Measurements from ENCODE around the gene M6PR.
"Not testable (repeated sequence)": the region's sequence is repeated elsewhere in the genome, so short reads cannot be mapped to it uniquely, and the experiment has no call there.

Gene M6PR

DNA sequence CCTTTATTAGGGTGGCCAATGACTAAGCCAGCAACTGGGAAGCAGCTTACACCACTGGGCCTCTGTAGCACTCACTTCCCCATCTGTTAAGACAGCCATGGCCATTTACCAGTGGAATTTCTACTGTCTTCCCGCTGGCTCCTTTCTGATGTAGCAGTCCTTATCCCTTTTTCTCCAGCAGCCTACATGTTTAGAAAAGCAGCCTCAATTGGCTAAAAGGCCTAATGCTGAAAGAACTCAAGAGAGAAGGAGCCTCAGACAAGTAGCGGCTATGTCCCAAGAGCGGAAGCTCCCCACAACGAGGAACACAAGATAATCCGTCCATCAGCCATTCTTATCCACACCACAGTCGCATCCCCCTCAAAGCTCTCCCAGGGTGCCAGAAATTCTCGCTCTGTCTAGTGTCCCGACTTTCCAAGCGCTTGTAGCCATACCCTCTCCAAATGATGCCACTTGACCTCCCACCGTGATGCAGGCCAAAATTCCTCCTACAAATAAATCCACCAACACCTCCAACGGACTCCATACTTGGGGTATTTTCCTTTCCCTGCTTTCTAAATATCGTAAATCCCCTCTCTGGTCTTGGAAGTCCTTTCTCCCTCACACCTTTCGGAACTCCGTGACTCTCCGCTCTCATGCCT lies 624 bp downstream of the M6PR start:
- peak overlapping the region; percentile 99 for H3K4me3 ChIP-seq (ENCODE audit: low read depth, low read length)
- H3K27me3 ChIP-seq (ENCODE audit: control insufficient read depth, insufficient read depth, low read length), result no peaks in the 10 kb centered on the region
- H3K9me3 ChIP-seq (ENCODE audit: control insufficient read depth, insufficient read depth, low read length), result no peaks in the 10 kb centered on the region
- peaks cover 7% of the 10 kb centered on the region for H3K36me3 ChIP-seq (ENCODE audit: control insufficient read depth, insufficient read depth, low read length)
- H3K4me1 ChIP-seq (ENCODE audit: control insufficient read depth, insufficient read depth, low read length), result peaks cover 5% of the 10 kb centered on the region
- H3K9ac ChIP-seq (ENCODE audit: low read depth, low read length), result peak overlapping the region; percentile 97

DNA sequence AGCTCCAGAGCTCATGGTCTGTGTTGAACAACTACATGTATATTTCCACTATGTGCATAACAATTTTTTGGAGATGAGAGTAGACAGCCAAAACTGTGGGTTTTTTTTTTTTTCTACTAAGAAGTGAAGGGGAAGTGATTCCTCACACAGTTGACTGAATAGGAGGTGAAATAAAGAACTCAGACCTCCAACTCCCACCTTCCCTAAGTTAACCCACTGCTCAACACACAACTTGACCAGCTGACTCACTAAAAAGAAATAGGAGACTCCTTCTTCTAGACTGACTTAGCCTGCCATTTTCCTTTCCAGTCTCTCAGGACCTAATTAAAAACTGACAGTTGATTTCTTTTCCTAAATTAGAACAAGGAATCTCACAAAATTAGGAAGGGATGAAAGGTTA lies 1.7 kb downstream of the M6PR start:
- Histone ChIP-seq H3K36me3 (ENCODE audit: control insufficient read depth, insufficient read depth, low read length) (peaks cover 7% of the 10 kb centered on the region), H3K9me3 (ENCODE audit: control insufficient read depth, insufficient read depth, low read length) (no peaks in the 10 kb centered on the region), H3K4me1 (ENCODE audit: control insufficient read depth, insufficient read depth, low read length) (peaks cover 5% of the 10 kb centered on the region), H3K9ac (ENCODE audit: low read depth, low read length) (no peak overlapping the region), H3K4me3 (ENCODE audit: low read depth, low read length) (no peak overlapping the region), H3K27me3 (ENCODE audit: control insufficient read depth, insufficient read depth, low read length) (no peaks in the 10 kb centered on the region)

DNA sequence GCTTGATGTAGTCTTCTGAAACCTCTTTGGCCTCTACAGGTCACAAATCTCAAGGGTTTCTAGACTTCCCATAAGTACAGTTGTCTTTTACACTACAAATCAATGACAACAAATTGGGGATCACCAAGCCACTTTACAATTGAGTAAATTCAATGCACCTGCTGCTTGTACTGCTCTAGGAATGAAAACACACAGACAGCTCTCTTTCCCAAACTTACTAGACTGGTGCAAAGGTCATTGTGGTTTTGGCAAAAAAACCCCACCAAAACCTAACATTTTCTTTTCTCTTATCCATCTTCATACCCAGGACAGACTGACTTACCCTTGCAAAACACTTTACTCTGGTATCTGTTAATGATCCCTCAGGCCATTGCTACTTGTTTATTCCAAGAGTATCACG lies 2.7 kb downstream of the M6PR start:
- peaks cover 16% of the 10 kb centered on the region for H3K36me3 ChIP-seq (ENCODE audit: control insufficient read depth, insufficient read depth, low read length)
- H3K9me3 ChIP-seq (ENCODE audit: control insufficient read depth, insufficient read depth, low read length), result no peaks in the 10 kb centered on the region
- no peak overlapping the region for H3K4me3 ChIP-seq (ENCODE audit: low read depth, low read length)
- H3K9ac ChIP-seq (ENCODE audit: low read depth, low read length), result peak overlapping the region; percentile 48
- H3K4me1 ChIP-seq (ENCODE audit: control insufficient read depth, insufficient read depth, low read length), result peaks cover 5% of the 10 kb centered on the region
- H3K27me3 ChIP-seq (ENCODE audit: control insufficient read depth, insufficient read depth, low read length), result no peaks in the 10 kb centered on the region

DNA sequence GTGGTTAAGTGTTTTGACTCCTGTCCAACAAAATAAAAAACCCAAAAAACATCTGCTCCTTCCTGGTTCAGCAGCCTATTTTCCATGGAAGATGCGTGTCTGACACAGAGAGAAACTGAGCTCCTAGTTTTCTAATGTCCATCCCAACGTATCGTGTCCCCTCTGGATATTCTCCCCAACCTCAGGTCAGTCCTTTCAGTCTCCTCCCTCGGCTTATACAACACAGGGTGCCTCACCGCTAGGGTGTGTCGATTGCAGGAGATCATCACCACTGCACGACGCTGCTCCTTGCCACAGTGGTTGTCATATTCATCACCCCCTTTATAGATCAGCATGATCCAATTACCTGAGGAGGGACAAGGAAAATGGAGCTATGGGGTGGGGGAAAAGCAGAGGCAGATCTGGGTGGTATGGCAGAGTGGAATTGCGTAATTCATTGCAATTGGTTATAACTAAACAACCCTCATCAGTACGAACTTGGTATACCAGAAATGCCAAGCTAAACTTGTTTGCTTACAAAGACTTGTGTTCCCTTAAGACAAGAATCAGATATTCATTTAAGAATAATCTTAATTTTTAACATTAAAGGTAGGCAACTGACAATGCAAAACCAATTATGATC lies 5.8 kb downstream of the M6PR start:
- Histone ChIP-seq H3K36me3 (ENCODE audit: control insufficient read depth, insufficient read depth, low read length) (peaks cover 25% of the 10 kb centered on the region), H3K4me1 (ENCODE audit: control insufficient read depth, insufficient read depth, low read length) (peaks cover 5% of the 10 kb centered on the region), H3K9me3 (ENCODE audit: control insufficient read depth, insufficient read depth, low read length) (no peaks in the 10 kb centered on the region), H3K27me3 (ENCODE audit: control insufficient read depth, insufficient read depth, low read length) (no peaks in the 10 kb centered on the region), H3K9ac (ENCODE audit: low read depth, low read length) (no peak overlapping the region), H3K4me3 (ENCODE audit: low read depth, low read length) (no peak overlapping the region)

DNA sequence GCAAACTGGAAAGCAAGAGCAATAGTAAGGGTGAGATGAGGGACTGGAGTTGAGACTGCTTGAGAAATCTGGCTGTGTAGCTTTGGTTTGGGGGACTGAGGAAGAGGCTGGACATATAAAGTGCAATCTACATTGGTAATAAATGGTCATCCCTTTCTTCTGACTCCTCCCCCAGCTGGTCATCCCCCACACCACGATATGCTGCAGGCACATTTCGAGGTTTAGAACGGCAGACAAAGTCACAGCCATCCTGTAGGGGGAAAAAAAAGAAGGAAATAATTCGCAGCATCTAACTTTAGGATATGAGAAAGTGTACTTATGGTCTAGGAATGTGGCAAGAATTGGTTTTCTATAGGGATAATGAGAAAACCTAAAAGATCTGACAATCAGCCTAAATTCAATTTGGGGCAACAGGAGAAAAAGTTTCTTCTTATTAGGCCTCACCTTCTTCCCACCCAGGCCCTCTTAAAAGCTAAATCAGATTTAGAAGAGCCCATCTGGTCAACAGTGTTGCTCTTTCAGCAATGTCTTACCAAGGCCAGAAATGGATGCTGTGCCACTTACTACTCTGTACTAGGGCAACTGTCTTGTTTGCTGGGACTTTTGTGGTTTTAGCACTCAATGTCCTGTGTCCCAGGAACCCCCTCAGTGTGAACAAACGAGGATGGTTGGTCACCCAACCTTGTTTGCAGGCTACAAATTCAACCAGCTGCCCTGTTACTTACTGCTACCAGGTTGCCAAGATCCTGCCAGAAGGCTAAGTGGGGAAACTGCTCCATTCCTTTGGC lies 7.6 kb downstream of the M6PR start:
- no peaks in the 10 kb centered on the region for H3K4me1 ChIP-seq (ENCODE audit: control insufficient read depth, insufficient read depth, low read length)
- H3K36me3 ChIP-seq (ENCODE audit: control insufficient read depth, insufficient read depth, low read length), result peaks cover 35% of the 10 kb centered on the region
- H3K9ac ChIP-seq (ENCODE audit: low read depth, low read length), result no peak overlapping the region
- no peaks in the 10 kb centered on the region for H3K27me3 ChIP-seq (ENCODE audit: control insufficient read depth, insufficient read depth, low read length)
- no peak overlapping the region for H3K4me3 ChIP-seq (ENCODE audit: low read depth, low read length)
- no peaks in the 10 kb centered on the region for H3K9me3 ChIP-seq (ENCODE audit: control insufficient read depth, insufficient read depth, low read length)

DNA sequence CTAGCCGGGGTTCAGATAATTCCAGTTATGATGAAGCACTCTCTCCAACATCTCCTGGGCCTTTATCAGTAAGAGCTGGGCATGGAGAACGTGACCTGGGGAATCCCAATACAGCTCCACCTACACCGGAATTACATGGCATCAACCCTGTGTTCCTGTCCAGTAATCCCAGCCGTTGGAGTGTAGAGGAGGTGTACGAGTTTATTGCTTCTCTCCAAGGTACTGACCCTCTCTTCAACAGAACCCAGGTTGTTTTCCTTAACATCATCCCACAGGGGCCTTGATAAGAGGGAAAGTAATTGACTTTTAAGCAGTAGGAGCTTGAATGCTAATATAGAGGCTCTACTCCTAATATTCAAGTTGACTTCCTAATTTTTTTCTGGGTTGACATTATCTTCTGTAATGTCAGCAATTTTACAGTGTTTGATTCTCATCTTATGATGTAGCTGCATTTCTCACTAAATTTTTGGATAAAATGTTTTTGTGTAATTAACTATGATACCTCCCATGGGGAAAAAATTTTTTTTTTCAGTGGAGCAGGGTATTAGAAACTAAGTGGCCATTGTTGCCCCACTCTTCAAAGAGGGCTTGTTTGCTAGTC lies 11.5 kb downstream of the M6PR start:
- peaks cover 53% of the 10 kb centered on the region for H3K36me3 ChIP-seq (ENCODE audit: control insufficient read depth, insufficient read depth, low read length)
- not testable (repeated sequence) for H3K4me3 ChIP-seq (ENCODE audit: low read depth, low read length); H3K9ac ChIP-seq (ENCODE audit: low read depth, low read length); H3K9me3 ChIP-seq (ENCODE audit: control insufficient read depth, insufficient read depth, low read length); H3K27me3 ChIP-seq (ENCODE audit: control insufficient read depth, insufficient read depth, low read length); H3K4me1 ChIP-seq (ENCODE audit: control insufficient read depth, insufficient read depth, low read length)

DNA sequence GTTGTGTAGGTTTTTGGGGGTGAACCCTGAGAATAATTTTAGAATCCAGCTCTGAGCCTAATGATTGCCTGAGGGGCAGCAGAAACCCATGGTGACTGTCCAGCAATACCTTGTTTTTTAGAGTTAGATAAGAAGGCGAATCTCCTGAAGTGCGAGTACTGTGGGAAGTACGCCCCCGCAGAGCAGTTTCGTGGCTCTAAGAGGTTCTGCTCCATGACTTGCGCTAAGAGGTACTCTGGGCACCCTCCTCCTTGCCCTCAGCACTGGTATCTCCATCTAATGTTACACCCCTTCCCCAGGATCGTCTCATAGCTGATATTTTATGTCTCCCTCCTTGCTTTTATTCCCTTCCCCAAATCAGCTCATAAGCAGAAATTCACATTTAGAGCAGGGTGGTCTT lies 12.7 kb downstream of the M6PR start:
- Histone ChIP-seq H3K36me3 (ENCODE audit: control insufficient read depth, insufficient read depth, low read length) (peaks cover 52% of the 10 kb centered on the region), H3K27me3 (ENCODE audit: control insufficient read depth, insufficient read depth, low read length) (no peaks in the 10 kb centered on the region), H3K4me1 (ENCODE audit: control insufficient read depth, insufficient read depth, low read length) (no peaks in the 10 kb centered on the region), H3K4me3 (ENCODE audit: low read depth, low read length) (no peak overlapping the region), H3K9me3 (ENCODE audit: control insufficient read depth, insufficient read depth, low read length) (no peaks in the 10 kb centered on the region), H3K9ac (ENCODE audit: low read depth, low read length) (no peak overlapping the region)

DNA sequence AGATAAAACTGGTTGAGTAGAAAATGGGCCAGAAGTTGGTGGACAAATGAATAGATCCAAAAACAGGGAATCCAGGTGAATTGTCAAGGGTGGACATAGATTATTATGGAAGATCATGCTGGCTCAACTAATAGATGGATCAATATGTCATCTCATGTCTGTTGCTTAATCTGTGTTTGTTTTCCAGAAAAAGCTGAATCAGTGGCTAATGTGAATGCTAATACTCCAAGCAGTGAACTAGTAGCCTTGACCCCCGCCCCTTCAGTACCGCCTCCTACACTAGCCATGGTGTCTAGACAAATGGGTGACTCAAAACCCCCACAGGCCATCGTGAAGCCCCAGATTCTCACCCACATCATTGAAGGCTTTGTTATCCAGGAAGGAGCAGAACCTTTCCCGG lies 15.4 kb downstream of the M6PR start:
- H3K9me3 ChIP-seq (ENCODE audit: control insufficient read depth, insufficient read depth, low read length); H3K4me1 ChIP-seq (ENCODE audit: control insufficient read depth, insufficient read depth, low read length); H3K9ac ChIP-seq (ENCODE audit: low read depth, low read length); H3K27me3 ChIP-seq (ENCODE audit: control insufficient read depth, insufficient read depth, low read length); H3K4me3 ChIP-seq (ENCODE audit: low read depth, low read length): not testable (repeated sequence)
- H3K36me3 ChIP-seq (ENCODE audit: control insufficient read depth, insufficient read depth, low read length), result peaks cover 66% of the 10 kb centered on the region

DNA sequence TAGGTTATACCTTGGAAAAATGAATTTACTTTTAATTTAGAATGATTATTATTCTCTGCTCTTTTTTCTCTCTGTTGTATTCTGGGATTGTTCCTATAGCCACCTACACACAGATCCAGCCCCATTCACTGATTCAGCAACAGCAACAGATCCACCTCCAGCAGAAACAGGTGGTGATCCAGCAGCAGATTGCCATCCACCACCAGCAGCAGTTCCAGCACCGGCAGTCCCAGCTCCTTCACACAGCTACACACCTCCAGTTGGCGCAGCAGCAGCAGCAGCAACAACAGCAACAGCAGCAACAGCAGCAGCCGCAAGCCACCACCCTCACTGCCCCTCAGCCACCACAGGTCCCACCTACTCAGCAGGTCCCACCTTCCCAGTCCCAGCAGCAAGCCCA lies 17.0 kb downstream of the M6PR start:
- not testable (repeated sequence) for H3K9me3 ChIP-seq (ENCODE audit: control insufficient read depth, insufficient read depth, low read length); H3K4me1 ChIP-seq (ENCODE audit: control insufficient read depth, insufficient read depth, low read length); H3K9ac ChIP-seq (ENCODE audit: low read depth, low read length); H3K4me3 ChIP-seq (ENCODE audit: low read depth, low read length); H3K27me3 ChIP-seq (ENCODE audit: control insufficient read depth, insufficient read depth, low read length)
- H3K36me3 ChIP-seq (ENCODE audit: control insufficient read depth, insufficient read depth, low read length), result peaks cover 66% of the 10 kb centered on the region

DNA sequence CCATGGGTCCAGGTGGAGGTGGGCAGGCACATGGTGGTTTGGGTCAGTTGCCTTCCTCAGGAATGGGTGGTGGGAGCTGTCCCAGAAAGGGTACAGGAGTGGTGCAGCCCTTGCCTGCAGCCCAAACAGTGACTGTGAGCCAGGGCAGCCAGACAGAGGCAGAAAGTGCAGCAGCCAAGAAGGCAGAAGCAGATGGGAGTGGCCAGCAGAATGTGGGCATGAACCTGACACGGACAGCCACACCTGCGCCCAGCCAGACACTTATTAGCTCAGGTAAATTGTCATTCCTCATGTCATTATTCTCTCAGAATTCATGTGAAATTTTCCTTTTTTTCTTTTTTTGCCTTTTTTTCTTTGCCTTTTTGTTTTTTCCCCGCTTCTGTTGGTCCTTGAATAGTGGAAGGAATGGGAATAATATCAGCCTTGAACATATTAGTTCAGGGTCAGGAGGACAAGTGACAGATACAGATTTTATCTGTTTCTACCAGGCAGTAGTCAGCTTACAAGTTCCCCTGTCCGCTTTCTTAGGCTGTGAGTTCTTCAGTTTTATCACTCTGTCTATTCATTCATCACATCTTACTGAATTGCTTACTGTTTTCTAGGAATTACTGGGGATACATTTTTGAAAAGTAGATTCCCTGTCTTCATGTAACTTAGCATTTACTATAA lies 18.7 kb downstream of the M6PR start:
- H3K4me3 ChIP-seq (ENCODE audit: low read depth, low read length); H3K4me1 ChIP-seq (ENCODE audit: control insufficient read depth, insufficient read depth, low read length); H3K9me3 ChIP-seq (ENCODE audit: control insufficient read depth, insufficient read depth, low read length); H3K27me3 ChIP-seq (ENCODE audit: control insufficient read depth, insufficient read depth, low read length); H3K9ac ChIP-seq (ENCODE audit: low read depth, low read length): not testable (repeated sequence)
- peaks cover 60% of the 10 kb centered on the region for H3K36me3 ChIP-seq (ENCODE audit: control insufficient read depth, insufficient read depth, low read length)

DNA sequence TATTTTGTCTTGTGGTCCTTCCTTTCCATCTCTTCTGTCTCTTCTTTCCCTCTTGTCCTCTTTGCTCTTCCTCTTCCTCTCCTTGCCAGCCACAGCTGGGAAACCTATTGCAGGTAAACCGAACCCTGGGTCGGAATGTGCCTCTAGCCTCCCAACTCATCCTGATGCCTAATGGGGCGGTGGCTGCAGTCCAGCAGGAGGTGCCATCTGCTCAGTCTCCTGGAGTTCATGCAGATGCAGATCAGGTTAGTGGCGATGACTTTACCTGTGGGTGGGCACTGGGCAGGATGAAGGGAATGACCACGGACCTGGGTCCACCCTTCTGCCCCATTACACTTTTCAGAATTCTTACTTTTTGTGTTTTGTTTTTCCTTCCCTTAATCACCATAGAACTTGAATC lies 26.9 kb downstream of the M6PR start:
- H3K9me3 ChIP-seq (ENCODE audit: control insufficient read depth, insufficient read depth, low read length), result no peaks in the 10 kb centered on the region
- H3K9ac ChIP-seq (ENCODE audit: low read depth, low read length), result no peak overlapping the region
- no peak overlapping the region for H3K4me3 ChIP-seq (ENCODE audit: low read depth, low read length)
- H3K36me3 ChIP-seq (ENCODE audit: control insufficient read depth, insufficient read depth, low read length), result peaks cover 49% of the 10 kb centered on the region
- H3K4me1 ChIP-seq (ENCODE audit: control insufficient read depth, insufficient read depth, low read length), result no peaks in the 10 kb centered on the region
- H3K27me3 ChIP-seq (ENCODE audit: control insufficient read depth, insufficient read depth, low read length), result no peaks in the 10 kb centered on the region
